GM18909 (cell line): Measurements from ENCODE around the gene MISP.
"Not testable (repeated sequence)": the region's sequence is repeated elsewhere in the genome, so short reads cannot be mapped to it uniquely, and the experiment has no call there.

Experiments used
- ATAC-seq: cut with Tn5 transposase; IDR thresholded peaks from one replicate; pipeline ENCODE4 v1.9.1; 2021; ENCODE audit warnings: mild to moderate bottlenecking; ENCODE audit not compliant: unreplicated experiment, poor library complexity

The MISP gene

DNA sequence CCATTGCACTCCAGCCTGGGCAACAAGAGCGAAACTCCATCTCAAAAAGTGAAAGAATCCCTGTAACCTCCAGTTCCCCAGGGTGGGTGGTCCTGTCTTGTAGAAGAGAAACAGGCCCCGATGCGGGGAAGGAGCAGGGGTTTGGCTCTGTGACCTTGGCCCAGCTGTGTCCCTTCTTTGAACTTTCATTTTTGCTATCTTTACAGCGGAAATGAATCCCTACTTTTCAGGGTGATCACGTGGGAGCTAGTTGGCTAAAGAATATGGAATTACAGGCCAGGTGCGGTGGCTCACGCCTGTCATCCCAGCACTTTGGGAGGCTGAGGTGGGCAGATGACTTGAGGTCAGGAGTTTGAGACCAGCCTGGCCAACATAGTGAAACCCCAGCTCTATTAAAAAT is 5.8 kb upstream of the MISP start:
- not testable (repeated sequence) for ATAC-seq

DNA sequence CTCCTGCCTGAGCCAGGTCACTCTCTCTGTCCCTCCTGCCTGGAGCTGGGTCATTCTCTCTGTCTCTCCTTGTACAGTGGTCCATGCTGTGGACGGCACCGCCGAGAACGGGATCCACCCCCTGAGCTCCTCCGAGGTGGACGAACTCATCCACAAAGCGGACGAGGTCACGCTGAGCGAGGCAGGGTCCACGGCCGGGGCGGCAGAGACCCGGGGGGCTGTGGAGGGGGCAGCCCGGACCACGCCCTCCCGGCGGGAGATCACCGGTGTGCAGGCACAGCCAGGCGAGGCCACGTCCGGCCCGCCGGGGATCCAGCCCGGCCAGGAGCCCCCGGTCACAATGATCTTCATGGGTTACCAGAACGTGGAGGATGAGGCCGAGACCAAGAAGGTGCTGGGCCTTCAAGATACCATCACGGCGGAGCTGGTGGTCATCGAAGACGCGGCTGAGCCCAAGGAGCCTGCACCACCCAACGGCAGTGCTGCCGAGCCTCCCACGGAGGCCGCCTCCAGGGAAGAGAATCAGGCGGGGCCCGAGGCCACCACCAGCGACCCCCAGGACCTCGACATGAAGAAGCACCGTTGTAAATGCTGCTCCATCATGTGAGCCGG is 4.6 kb upstream of the MISP start:
- ATAC-seq: no peak

DNA sequence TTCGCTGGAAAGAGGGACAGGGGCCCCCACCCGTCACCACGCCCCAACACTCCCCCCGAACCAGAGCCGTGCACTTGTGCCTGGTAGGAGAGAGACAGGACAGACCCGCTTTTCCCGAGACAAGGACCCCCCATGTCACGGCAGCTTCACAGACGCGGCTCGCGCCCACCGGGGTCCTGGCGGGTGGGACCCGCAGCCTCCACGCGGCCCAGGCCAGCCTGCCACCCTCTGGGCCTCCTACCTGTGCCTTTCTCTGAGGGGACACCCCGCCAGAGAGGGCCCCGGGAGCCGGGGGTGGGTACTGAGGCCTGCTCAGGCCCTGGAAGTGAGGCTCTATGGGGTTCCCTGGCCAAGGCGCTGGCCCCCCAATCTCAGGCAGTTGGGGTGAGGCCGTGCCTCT is 4.0 kb upstream of the MISP start:
- ATAC-seq: no peak

DNA sequence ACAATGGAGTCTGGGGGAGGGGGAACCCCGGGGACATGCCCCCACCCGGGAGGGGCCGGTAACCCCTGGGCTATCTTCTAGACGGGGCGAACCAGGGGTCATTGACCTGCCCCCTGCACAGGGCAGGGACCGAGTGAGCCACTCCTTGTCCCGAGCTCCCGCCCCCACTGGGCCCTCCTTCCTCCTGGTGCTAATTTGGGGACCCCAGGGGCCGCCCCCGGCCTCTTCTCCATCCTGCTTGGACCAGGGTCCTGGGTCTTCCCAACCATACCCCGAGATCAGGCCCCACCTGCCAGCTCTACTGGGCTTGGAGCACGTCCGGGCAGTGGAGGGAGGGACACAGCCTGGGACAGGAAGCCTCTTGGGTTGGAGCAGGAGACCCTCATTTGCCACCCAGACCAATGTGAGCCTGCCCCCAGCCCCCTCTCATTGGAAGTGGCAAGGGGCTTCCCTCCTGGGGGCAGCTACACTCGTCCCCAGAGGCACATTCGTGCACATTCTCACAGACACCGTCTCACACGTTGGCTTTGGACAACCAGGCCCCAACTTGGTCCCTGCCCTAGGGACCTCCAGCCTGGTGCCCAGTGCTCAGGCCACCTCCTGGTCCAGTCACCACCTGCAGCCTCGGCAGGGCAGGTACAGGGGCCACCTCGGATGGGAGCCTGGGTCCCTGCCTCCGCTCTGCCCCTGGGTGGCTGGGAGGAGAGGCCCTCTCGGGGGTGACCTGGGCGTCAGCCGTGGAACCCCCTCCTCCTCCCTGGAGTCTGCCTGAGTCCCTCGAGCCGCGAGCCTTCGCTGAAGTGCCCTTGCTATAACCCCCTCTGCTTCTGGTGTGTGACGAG is 3.3 kb upstream of the MISP start:
- ATAC-seq: no peak

DNA sequence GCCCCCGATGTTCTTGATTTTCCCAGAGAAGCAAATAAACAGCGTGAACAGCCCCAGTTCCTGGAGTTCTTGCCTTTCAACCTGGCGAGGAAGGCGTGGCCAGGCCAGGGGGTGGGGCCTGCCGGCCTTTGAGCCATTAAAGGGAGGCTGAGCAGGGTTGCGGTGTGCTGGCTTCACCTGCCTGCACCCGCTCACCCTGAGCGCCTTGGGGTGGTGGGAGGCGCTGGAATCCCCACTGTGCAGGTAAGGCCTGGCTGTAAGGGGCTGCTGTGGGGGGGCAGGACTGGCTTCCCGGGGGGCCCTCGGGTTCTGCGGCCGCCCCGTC is 2.7 kb upstream of the MISP start:
- no peak for ATAC-seq

DNA sequence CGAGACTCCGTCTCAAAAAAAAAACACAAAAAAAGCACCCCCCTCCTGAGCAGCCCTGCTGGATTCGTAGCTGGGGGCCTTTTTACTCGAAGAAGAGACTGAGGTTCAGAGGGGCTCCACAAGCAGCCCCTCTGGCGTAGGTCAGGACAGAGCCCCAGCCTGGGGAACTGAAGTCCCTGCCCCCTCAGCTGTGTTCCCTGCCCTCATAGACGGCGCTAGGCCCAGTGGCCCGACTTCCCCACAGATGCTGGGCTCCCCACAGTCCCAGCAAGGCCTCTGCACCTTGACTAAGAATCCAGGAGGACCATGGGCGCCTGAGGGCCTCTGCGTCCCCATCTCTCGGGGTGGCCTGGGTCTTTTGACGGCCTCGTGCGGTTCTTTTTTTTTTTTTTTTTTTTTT is 1.1 kb upstream of the MISP start:
- no peak for ATAC-seq

DNA sequence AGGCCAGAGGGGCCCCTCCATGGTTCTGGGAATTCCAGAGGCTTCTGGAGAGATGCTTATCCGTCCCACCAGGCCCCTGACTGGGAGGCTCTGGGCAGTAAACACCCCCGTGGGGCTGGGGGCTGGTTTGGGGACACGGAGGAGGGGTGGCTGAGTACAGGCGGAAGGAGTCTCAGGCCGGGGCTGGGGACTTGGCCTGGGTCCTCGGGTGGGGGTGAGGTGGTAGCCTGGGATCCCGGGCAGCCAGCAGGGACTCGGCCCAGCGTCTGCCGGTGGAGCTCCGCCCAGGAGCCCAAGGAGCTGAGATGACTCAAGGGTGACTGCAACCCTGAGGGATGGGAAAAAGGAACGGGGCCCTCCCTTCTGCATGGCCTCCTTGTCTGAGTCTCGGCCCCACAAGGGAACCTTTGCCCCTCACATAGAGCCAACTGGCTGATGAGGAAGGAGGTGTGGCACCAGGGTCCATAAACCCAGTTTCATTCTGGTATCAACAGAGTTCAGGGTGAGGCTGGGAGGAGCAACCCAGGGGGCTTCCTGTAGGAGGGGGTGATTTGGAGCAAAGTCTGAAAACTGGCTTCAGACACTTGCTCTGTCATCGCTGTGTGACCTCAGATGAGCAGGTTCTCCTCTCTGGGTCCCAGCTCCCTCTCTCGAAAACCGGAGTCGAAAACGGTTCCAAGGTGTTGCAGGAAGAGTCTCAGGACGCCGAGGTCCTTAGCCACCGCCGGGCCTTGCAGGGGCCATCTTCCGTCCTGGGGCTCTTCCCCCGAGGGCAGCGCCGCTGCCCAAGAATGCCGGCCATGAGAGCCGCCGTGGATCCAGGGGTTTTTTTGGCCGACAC is 809 bp downstream of the MISP start:
- no peak for ATAC-seq

DNA sequence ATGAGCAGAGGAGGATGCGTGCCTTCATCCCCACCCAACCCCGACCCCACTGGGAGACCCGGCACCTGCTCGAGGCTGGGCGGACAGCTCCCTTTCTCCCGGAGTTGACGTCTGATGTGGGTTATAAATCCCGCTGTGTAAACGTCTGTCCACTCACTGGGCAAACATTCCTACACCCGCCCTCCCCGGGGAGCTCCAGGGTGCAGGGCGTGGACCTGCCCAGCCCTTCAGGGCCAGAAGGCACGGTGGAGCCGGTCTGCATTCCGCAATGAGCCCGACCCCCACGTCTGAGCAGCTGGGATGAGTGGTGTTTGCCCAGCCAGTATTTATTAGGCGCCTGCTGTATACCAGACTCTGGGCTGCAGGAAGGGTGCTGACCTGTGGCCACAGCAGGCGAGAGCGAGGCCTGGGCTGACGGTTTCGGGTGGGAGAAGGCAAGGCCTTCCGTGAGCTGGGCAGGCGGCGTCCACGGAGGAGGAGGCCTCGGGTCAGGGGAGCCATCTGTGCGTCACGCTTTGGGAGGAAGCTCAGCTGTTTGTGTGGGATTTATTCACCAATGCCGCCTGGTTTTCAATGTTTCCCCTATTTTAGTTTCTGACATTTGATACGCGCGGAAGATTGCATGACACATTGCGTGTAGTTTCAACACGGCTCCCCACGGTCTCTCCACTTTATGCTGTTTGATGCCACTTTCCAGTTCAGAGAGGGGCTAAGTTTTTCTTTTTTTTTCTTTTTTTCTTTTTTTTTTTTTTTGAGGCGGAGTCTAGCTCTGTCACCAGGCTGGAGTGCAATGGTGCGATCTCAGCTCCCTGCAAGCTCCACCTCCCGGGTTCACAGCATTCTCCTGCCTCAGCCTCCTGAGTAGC is 2.0 kb downstream of the MISP start:
- no peak for ATAC-seq

DNA sequence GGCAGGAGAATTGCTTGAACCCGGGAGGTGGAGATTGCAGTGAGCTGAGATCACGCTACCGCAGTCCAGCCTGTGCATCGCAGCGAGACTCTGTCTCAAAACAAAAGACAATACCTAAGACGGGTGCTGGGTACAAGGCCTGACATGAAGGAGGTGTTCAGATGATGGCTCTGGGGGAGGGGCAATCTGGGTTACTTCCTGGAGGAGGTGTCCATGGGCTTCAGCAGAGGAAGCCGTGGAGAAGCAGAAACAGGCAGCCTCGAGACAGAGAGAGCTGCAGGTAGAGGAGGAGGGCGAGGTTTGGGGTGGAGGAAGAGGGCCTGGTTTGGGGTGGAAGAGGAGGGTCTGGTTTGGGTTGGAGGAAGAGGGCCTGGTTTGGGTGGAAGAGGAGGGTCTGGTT is 3.6 kb downstream of the MISP start:
- no peak for ATAC-seq

DNA sequence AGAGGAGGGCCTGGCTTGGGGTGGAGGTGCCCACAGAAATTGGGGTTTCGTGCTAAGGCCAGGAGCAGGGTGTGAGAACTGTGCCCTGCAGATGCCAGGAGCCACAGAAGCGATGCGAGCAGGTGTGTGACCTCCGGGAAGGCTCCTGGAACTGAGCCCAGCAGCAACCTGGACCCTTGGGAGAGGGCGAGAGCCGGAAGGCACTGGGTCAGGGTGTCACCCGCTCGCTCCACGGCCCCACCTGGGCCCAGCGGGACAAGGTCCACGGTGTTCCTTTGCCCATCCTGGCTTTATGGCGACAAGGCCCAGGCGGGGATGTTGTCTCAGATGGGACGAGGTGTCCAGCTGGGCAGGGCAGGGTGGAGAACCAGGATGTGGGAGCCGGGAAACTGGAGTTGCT is 4.2 kb downstream of the MISP start:
- no peak for ATAC-seq

DNA sequence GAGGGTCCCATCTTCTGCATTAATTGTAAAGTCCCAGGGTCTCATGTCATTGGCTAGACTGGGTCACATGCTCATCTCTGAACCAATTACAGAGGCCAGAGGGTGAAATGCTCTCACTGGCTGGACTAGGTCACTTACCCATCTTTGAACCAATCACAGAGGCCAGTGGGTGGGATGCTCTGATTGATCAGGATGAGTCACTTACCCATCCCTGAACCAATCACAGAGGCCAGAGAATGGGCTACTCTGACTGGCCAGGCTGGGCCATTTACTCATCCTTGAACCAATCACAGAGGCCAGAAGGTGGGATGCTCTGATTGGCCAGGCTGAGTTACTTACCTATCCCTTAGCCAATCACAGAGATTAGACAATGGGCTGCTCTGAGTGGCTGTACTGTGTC is 5.3 kb downstream of the MISP start:
- no peak for ATAC-seq

DNA sequence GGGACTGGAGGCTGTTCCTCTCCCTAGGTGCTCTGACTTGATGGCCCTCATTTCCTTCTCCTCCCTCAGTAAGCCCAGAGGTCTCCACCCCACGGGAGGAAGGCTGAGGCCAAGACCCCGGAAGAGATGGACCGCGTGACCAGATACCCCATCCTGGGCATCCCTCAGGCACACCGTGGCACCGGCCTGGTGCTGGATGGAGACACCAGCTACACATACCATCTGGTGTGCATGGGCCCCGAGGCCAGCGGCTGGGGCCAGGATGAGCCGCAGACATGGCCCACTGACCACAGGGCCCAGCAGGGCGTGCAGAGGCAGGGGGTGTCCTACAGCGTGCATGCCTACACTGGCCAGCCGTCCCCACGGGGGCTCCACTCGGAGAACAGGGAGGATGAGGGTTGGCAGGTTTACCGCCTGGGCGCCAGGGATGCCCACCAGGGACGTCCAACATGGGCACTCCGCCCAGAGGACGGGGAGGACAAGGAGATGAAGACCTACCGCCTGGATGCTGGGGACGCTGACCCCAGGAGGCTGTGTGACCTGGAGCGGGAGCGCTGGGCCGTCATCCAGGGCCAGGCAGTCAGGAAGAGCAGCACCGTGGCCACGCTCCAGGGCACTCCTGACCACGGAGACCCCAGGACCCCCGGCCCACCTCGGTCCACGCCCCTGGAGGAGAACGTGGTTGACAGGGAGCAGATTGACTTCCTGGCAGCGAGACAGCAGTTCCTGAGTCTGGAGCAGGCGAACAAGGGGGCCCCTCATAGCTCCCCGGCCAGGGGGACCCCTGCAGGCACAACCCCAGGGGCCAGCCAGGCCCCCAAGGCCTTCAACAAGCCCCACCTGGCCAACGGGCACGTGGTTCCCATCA is 6.1 kb downstream of the MISP start:
- ATAC-seq: no peak

DNA sequence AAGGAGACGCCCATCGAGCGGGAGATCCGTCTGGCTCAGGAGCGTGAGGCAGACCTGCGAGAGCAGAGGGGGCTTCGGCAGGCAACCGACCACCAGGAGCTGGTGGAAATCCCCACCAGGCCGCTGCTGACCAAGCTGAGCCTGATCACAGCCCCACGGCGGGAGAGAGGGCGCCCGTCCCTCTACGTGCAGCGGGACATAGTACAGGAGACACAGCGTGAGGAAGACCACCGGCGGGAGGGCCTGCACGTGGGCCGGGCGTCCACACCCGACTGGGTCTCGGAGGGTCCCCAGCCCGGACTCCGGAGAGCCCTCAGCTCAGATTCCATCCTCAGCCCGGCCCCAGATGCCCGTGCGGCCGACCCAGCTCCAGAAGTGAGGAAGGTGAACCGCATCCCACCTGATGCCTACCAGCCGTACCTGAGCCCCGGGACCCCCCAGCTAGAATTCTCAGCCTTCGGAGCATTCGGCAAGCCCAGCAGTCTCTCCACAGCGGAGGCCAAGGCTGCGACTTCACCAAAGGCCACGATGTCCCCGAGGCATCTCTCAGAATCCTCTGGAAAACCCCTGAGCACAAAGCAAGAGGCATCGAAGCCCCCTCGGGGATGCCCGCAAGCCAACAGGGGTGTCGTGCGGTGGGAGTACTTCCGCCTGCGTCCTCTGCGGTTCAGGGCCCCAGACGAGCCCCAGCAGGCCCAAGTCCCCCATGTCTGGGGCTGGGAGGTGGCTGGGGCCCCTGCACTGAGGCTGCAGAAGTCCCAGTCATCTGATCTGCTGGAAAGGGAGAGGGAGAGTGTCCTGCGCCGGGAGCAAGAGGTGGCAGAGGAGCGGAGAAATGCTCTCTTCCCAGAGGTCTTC is 7.1 kb downstream of the MISP start:
- no peak for ATAC-seq

DNA sequence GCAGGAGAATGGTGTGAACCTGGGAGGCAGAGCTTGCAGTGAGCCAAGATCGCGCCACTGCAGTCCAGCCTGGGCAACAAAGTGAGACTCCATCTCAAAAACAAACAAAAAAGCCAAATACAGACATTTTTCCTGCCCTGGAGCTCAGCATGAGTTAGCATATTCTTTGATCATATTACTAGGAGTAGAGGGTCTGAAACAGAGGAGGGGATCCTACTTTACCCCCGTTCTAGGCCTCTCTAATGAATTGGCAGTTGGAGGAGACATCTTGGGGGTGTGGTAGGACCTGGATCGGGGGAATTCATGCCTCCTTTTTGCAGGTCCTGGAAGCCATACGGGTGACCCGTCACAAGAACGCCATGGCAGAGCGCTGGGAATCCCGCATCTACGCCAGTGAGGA is 12.3 kb downstream of the MISP start:
- no peak for ATAC-seq

DNA sequence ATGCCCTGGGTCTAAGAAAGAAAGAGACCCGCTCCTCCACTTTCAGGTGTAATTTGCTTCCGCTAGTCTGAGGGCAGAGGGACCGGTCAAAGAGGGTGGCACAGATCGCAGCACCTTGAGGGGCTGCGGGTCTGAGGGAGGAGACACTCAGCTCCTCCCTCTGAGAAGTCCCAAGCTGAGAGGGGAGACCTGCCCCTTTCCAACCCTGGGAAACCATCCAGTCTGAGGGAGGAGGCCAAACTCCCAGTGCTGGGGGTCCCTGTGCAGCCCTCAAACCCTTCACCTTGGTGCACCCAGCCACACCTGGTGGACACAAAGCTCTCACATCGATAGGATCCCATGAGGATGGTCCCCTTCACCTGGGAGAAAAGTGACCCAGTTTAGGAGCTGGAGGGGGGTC is 13.0 kb downstream of the MISP start:
- ATAC-seq: no peak

DNA sequence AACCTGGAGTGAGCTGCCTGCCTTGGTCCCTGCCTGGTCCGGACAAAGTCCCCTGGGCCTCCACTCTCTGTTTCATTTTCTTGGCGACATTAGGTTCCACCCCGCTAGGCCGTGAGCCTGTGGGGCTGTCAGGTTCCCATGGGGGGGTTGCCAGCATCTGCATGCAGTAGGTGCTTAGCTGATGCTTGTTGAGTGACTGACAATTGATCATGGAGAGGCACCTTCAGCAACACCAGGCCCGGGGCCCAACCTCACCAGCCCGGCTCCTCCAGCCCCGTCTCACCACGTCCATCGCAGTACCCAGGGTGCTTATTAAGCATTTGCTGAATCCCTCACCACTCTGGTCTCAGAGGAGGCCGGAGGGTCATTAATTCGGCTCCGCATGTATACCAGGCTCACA is 13.4 kb downstream of the MISP start:
- ATAC-seq: no peak

DNA sequence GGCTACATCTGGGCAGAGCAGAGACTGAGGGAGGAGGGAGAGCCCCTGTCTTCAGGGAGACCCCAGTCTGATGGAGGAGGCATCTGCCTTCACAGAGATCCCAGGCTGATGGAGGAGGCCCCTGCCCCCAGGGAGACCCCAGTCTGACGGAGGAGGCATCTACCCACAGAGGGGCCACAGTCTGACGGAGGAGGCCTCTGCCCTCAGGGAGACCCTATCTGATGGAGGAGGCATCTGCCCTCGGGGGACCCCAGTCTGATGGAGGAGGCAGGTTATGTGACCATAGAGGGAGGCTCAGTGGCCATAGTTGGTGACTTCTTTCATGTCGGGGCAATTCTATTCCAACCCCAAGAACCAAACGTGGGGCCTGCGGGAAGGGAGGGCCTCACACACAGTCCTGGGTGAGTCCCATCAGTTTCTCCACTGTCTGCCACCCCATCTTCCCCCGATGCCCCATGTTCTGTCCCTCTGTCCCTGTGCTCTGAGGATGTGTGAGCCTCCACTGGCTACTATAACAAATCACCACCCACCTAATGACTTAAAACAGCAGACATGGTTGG is 14.3 kb downstream of the MISP start:
- ATAC-seq: no peak

DNA sequence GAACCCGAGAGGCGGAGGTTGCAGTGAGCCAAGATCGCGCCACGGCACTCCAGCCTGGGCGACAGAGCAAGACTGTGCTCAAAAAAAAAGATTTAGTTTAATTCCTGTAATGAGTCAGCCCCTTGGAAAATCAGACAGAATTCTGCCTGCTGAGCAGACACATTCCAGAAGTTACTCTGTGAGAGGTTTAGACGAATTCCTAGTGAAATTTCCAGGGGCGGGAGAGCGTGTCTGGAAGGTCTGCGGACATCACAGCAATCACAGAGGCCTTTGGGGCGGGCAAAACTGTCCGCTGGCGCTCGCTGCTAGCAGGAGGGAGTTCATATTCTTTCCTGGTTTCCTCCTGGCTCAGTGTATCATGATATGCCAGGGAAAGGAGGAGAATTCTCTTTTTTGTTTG is 17.5 kb downstream of the MISP start:
- no peak for ATAC-seq
